ENCODE data around the gene AFAP1. TPM values are rescaled to one million over a fixed set of nuclear protein-coding genes. Genes with fewer than 3 reads are reported as not detected.

Gene AFAP1
- total and polyA plus RNA-seq, 5 donors from 2014 or later: 1.8 to 5.0 (median 2.2) TPM

GRCh38 chr4:7784131-7784870, 155.4 kb downstream of the AFAP1 start:
- peak overlapping the region in 2 of 3 donors; percentile 52 to 82 for H3K27ac Mint-ChIP-seq
- no peak for DNase-seq
- H3K4me1 Mint-ChIP-seq: peaks cover 9 to 58% (median 37%) of the 10 kb centered on the region in 4 donors

GRCh38 chr4:7783541-7783940, 156.1 kb downstream of the AFAP1 start:
- Histone ChIP-seq H3K27me3 (ENCODE audit: control insufficient read depth, insufficient read depth, low read length) (no peaks in the 10 kb centered on the region), H3K4me1 (ENCODE audit: control insufficient read depth, insufficient read depth, low read length, poor library complexity, severe bottlenecking) (peaks cover 17% of the 10 kb centered on the region), H3K36me3 (ENCODE audit: control insufficient read depth, insufficient read depth, low read length) (no peaks in the 10 kb centered on the region), H3K27ac (ENCODE audit: insufficient read depth, low read length, poor library complexity, severe bottlenecking) (no peak overlapping the region), H3K4me3 (ENCODE audit: low read depth, low read length) (no peak overlapping the region), H3K9me3 (ENCODE audit: control insufficient read depth in 2 of 2, low read length in 2 of 2) (no peaks in the 10 kb centered on the region)
- ATAC-seq (ENCODE audit: low read depth in 2 of 2): no peak
- H3K27me3 Mint-ChIP-seq: no peaks in the 10 kb centered on the region
- DNase-seq: no peak
- H3K27ac Mint-ChIP-seq: peak overlapping the region in 2 of 3 donors; percentile 70 to 82
- H3K9me3 Mint-ChIP-seq: no peaks in the 10 kb centered on the region
- peak overlapping the region in 2 of 4 donors; percentile 10 to 36 for H3K4me3 Mint-ChIP-seq
- H3K4me1 Mint-ChIP-seq: peaks cover 9 to 63% (median 40%) of the 10 kb centered on the region in 4 donors
- H3K36me3 Mint-ChIP-seq: peaks cover 3% of the 10 kb centered on the region

More at GRCh38 chr4:7784131-7784870, 155.4 kb downstream of the AFAP1 start:
- no peaks in the 10 kb centered on the region for H3K9me3 Mint-ChIP-seq
- Histone ChIP-seq H3K27ac (ENCODE audit: insufficient read depth, low read length, poor library complexity, severe bottlenecking) (no peak overlapping the region), H3K36me3 (ENCODE audit: control insufficient read depth, insufficient read depth, low read length) (no peaks in the 10 kb centered on the region), H3K4me1 (ENCODE audit: control insufficient read depth, insufficient read depth, low read length, poor library complexity, severe bottlenecking) (peaks cover 17% of the 10 kb centered on the region), H3K4me3 (ENCODE audit: low read depth, low read length) (no peak overlapping the region), H3K9me3 (ENCODE audit: control insufficient read depth in 2 of 2, low read length in 2 of 2) (no peaks in the 10 kb centered on the region), H3K27me3 (ENCODE audit: control insufficient read depth, insufficient read depth, low read length) (no peaks in the 10 kb centered on the region)
- no peaks in the 10 kb centered on the region for H3K27me3 Mint-ChIP-seq
- peaks cover 3% of the 10 kb centered on the region for H3K36me3 Mint-ChIP-seq
- no peak for ATAC-seq (ENCODE audit: low read depth in 2 of 2)
- H3K4me3 Mint-ChIP-seq: peak overlapping the region in 1 of 4 donors; percentile 13

- Mint-ChIP-seq H3K27ac (peak overlapping the region; percentile 49 to 82 (median 70)), H3K9me3 (no peaks in the 10 kb centered on the region), H3K27me3 (no peaks in the 10 kb centered on the region), H3K4me3 (peak overlapping the region in 2 of 4 donors; percentile 10 to 65), H3K36me3 (peaks cover 9% of the 10 kb centered on the region), H3K4me1 (peaks cover 9 to 66% (median 40%) of the 10 kb centered on the region in 4 donors)
- ATAC-seq (ENCODE audit: low read depth in 2 of 2) (no peak), DNase-seq (peak in 1 of 3 donors; percentile 16)
- H3K27ac ChIP-seq (ENCODE audit: insufficient read depth, low read length, poor library complexity, severe bottlenecking): no peak overlapping the region
- H3K27me3 ChIP-seq (ENCODE audit: control insufficient read depth, insufficient read depth, low read length): no peaks in the 10 kb centered on the region
- H3K4me3 ChIP-seq (ENCODE audit: low read depth, low read length): no peak overlapping the region
- no peaks in the 10 kb centered on the region for H3K9me3 ChIP-seq (ENCODE audit: control insufficient read depth in 2 of 2, low read length in 2 of 2)
- H3K36me3 ChIP-seq (ENCODE audit: control insufficient read depth, insufficient read depth, low read length): no peaks in the 10 kb centered on the region
- peaks cover 17% of the 10 kb centered on the region for H3K4me1 ChIP-seq (ENCODE audit: control insufficient read depth, insufficient read depth, low read length, poor library complexity, severe bottlenecking)
Measured at GRCh38 chr4:7782783-7783182, 156.9 kb downstream of the AFAP1 start.

GRCh38 chr4:7781993-7782392, 157.7 kb downstream of the AFAP1 start:
- Mint-ChIP-seq H3K4me1 (peaks cover 9 to 68% (median 40%) of the 10 kb centered on the region in 4 donors), H3K9me3 (no peaks in the 10 kb centered on the region), H3K27ac (peak overlapping the region in 2 of 3 donors; percentile 82 to 91), H3K27me3 (no peaks in the 10 kb centered on the region), H3K4me3 (no peak overlapping the region), H3K36me3 (peaks cover 12% of the 10 kb centered on the region)
- Histone ChIP-seq H3K9me3 (ENCODE audit: control insufficient read depth in 2 of 2, low read length in 2 of 2) (no peaks in the 10 kb centered on the region), H3K36me3 (ENCODE audit: control insufficient read depth, insufficient read depth, low read length) (no peaks in the 10 kb centered on the region), H3K4me1 (ENCODE audit: control insufficient read depth, insufficient read depth, low read length, poor library complexity, severe bottlenecking) (peaks cover 17% of the 10 kb centered on the region), H3K27me3 (ENCODE audit: control insufficient read depth, insufficient read depth, low read length) (no peaks in the 10 kb centered on the region), H3K4me3 (ENCODE audit: low read depth, low read length) (no peak overlapping the region), H3K27ac (ENCODE audit: insufficient read depth, low read length, poor library complexity, severe bottlenecking) (no peak overlapping the region)
- DNase-seq (no peak), ATAC-seq (ENCODE audit: low read depth in 2 of 2) (no peak)

- H3K27me3 Mint-ChIP-seq: no peaks in the 10 kb centered on the region
- no peak overlapping the region for H3K27ac ChIP-seq (ENCODE audit: insufficient read depth, low read length, poor library complexity, severe bottlenecking)
- H3K36me3 ChIP-seq (ENCODE audit: control insufficient read depth, insufficient read depth, low read length): no peaks in the 10 kb centered on the region
Measured at GRCh38 chr4:7781366-7781765, 158.3 kb downstream of the AFAP1 start.

GRCh38 chr4:7780751-7781348, 158.8 kb downstream of the AFAP1 start:
- H3K36me3 Mint-ChIP-seq: peaks cover 12% of the 10 kb centered on the region
- no peaks in the 10 kb centered on the region for H3K27me3 Mint-ChIP-seq
- H3K4me1 ChIP-seq (ENCODE audit: control insufficient read depth, insufficient read depth, low read length, poor library complexity, severe bottlenecking): peaks cover 17% of the 10 kb centered on the region
- no peaks in the 10 kb centered on the region for H3K27me3 ChIP-seq (ENCODE audit: control insufficient read depth, insufficient read depth, low read length)
- H3K27ac Mint-ChIP-seq: peak overlapping the region in 2 of 3 donors; percentile 82 to 91
- H3K4me1 Mint-ChIP-seq: peaks cover 9 to 68% (median 40%) of the 10 kb centered on the region in 4 donors
- DNase-seq (no peak), ATAC-seq (ENCODE audit: low read depth in 2 of 2) (no peak)
- H3K36me3 ChIP-seq (ENCODE audit: control insufficient read depth, insufficient read depth, low read length): no peaks in the 10 kb centered on the region
- no peaks in the 10 kb centered on the region for H3K9me3 Mint-ChIP-seq
- H3K4me3 Mint-ChIP-seq: peak overlapping the region; percentile 28 to 58 (median 42)
- no peak overlapping the region for H3K27ac ChIP-seq (ENCODE audit: insufficient read depth, low read length, poor library complexity, severe bottlenecking)
- no peak overlapping the region for H3K4me3 ChIP-seq (ENCODE audit: low read depth, low read length)
- no peaks in the 10 kb centered on the region for H3K9me3 ChIP-seq (ENCODE audit: control insufficient read depth in 2 of 2, low read length in 2 of 2)

More at GRCh38 chr4:7781366-7781765, 158.3 kb downstream of the AFAP1 start:
- Mint-ChIP-seq H3K4me3 (peak overlapping the region; percentile 29 to 58 (median 42)), H3K9me3 (no peaks in the 10 kb centered on the region), H3K27ac (peak overlapping the region in 2 of 3 donors; percentile 82 to 91), H3K36me3 (peaks cover 12% of the 10 kb centered on the region), H3K4me1 (peaks cover 9 to 71% (median 40%) of the 10 kb centered on the region in 4 donors)
- no peaks in the 10 kb centered on the region for H3K27me3 ChIP-seq (ENCODE audit: control insufficient read depth, insufficient read depth, low read length)
- H3K4me1 ChIP-seq (ENCODE audit: control insufficient read depth, insufficient read depth, low read length, poor library complexity, severe bottlenecking): peaks cover 17% of the 10 kb centered on the region
- H3K4me3 ChIP-seq (ENCODE audit: low read depth, low read length): peak overlapping the region; percentile 51
- peak in 1 of 3 donors; percentile 31 for DNase-seq
- no peaks in the 10 kb centered on the region for H3K9me3 ChIP-seq (ENCODE audit: control insufficient read depth in 2 of 2, low read length in 2 of 2)
- no peak for ATAC-seq (ENCODE audit: low read depth in 2 of 2)

GRCh38 chr4:7779432-7779768, 160.3 kb downstream of the AFAP1 start:
- Mint-ChIP-seq H3K4me3 (no peak overlapping the region), H3K9me3 (no peaks in the 10 kb centered on the region), H3K36me3 (peaks cover 18% of the 10 kb centered on the region), H3K27me3 (no peaks in the 10 kb centered on the region), H3K27ac (peak overlapping the region in 2 of 3 donors; percentile 1 to 55), H3K4me1 (peaks cover 9 to 54% (median 33%) of the 10 kb centered on the region in 4 donors)
- Histone ChIP-seq H3K4me1 (ENCODE audit: control insufficient read depth, insufficient read depth, low read length, poor library complexity, severe bottlenecking) (peaks cover 17% of the 10 kb centered on the region), H3K4me3 (ENCODE audit: low read depth, low read length) (no peak overlapping the region), H3K27ac (ENCODE audit: insufficient read depth, low read length, poor library complexity, severe bottlenecking) (no peak overlapping the region), H3K9me3 (ENCODE audit: control insufficient read depth in 2 of 2, low read length in 2 of 2) (no peaks in the 10 kb centered on the region), H3K36me3 (ENCODE audit: control insufficient read depth, insufficient read depth, low read length) (peaks cover 3% of the 10 kb centered on the region), H3K27me3 (ENCODE audit: control insufficient read depth, insufficient read depth, low read length) (no peaks in the 10 kb centered on the region)
- no peak for ATAC-seq (ENCODE audit: low read depth in 2 of 2)
- no peak for DNase-seq
